WTC11 (cell line): ENCODE measurements around the gene BUD23. TPM values are rescaled to one million over a fixed set of nuclear protein-coding genes. Genes with fewer than 3 reads are reported as not detected.

Source experiments
- ATAC-seq: fragments of 200-7000 bp; cut with Tn5 transposase; 2 replicates; pipeline ENCODE4 v1.10.0; 2021; ENCODE audit warnings: mild to moderate bottlenecking, moderate library complexity
- CTCF ChIA-PET: fragments of 300-600 bp; sonication (Branson Sonifier 250); formaldehyde crosslinking; loops from one replicate; lab custom pipeline; 2021; ENCODE audit warnings: antibody characterized with exemption; lab: Charles Lee
- POLR2A ChIA-PET: fragments of 350-600 bp; sonication (Branson Sonifier 250); formaldehyde crosslinking; loops from one replicate; lab custom pipeline; 2021; ENCODE audit warnings: antibody characterized with exemption; lab: Charles Lee
- DNase-seq: peaks from one replicate; pipeline ENCODE4 v3.0.0; 2021; ENCODE audit warnings: low spot score
- H3K27ac Mint-ChIP-seq: 2 replicates; pipeline ENCODE4 v1.8.0; 2021; ENCODE audit warnings: mixed read lengths
- H3K27me3 Mint-ChIP-seq: 2 replicates; pipeline ENCODE4 v1.8.0; 2021; ENCODE audit warnings: low read depth, mild to moderate bottlenecking, moderate library complexity, mixed read lengths
- H3K36me3 Mint-ChIP-seq: 2 replicates; pipeline ENCODE4 v1.8.0; 2021; ENCODE audit warnings: mixed read lengths
- H3K4me1 Mint-ChIP-seq: 2 replicates; pipeline ENCODE4 v1.8.0; 2022; ENCODE audit warnings: mixed read lengths
- H3K4me3 Mint-ChIP-seq: 2 replicates; pipeline ENCODE4 v1.8.0; 2021; ENCODE audit warnings: mild to moderate bottlenecking, moderate library complexity, mixed read lengths
- H3K9me3 Mint-ChIP-seq: 2 replicates; pipeline ENCODE4 v1.8.0; 2021; ENCODE audit warnings: mixed read lengths
- AR ChIP-seq: fragments of 250-450 bp; sonication (Bioruptor Pico); IDR thresholded peaks from 2 replicates; pipeline ENCODE4 v1.9.0; 2021; ENCODE audit warnings: mild to moderate bottlenecking
- ATF6 ChIP-seq: sonication (generic); formaldehyde crosslinking; IDR thresholded peaks from 2 replicates; pipeline ENCODE4 v1.8.1; 2023; ENCODE audit warnings: mild to moderate bottlenecking, missing genetic modification reagents
- CREM ChIP-seq: sonication (generic); formaldehyde crosslinking; IDR thresholded peaks from 2 replicates; pipeline ENCODE4 v1.8.1; 2022; ENCODE audit warnings: mild to moderate bottlenecking, missing genetic modification reagents, moderate library complexity
- CTCF ChIP-seq: fragments of 200-600 bp; IDR thresholded peaks from 2 replicates; pipeline ENCODE4 v1.8.0; 2022; ENCODE audit warnings: antibody characterized with exemption
- ETV6 ChIP-seq: sonication (generic); formaldehyde crosslinking; IDR thresholded peaks from 2 replicates; pipeline ENCODE4 v1.8.1; 2022; ENCODE audit warnings: mild to moderate bottlenecking, missing genetic modification reagents
- GTF2I ChIP-seq: fragments of 250-450 bp; sonication (Bioruptor Pico); conservative IDR thresholded peaks from 2 replicates; pipeline ENCODE4 v1.4.0; 2021; ENCODE audit warnings: mild to moderate bottlenecking
- MAX ChIP-seq: sonication (generic); formaldehyde crosslinking; IDR thresholded peaks from 2 replicates; pipeline ENCODE4 v1.8.0; 2022; ENCODE audit warnings: mild to moderate bottlenecking, missing genetic modification reagents
- MXD4 ChIP-seq: fragments of 250-450 bp; sonication (Bioruptor Pico); IDR thresholded peaks from 2 replicates; pipeline ENCODE4 v1.8.0; 2021; ENCODE audit warnings: mild to moderate bottlenecking, moderate library complexity, borderline replicate concordance
- MYBL2 ChIP-seq: sonication (generic); formaldehyde crosslinking; IDR thresholded peaks from 2 replicates; pipeline ENCODE4 v1.8.1; 2023; ENCODE audit warnings: mild to moderate bottlenecking, moderate library complexity, missing genetic modification reagents
- NFATC4 ChIP-seq: fragments of 250-450 bp; sonication (Bioruptor Pico); IDR thresholded peaks from 2 replicates; pipeline ENCODE4 v1.9.0; 2021; ENCODE audit warnings: mild to moderate bottlenecking
- NFYB ChIP-seq: sonication (generic); formaldehyde crosslinking; conservative IDR thresholded peaks from 2 replicates; pipeline ENCODE4 v1.8.0; 2022; ENCODE audit warnings: low read depth, missing genetic modification reagents
- NR1H2 ChIP-seq: sonication (generic); formaldehyde crosslinking; IDR thresholded peaks from 2 replicates; pipeline ENCODE4 v1.9.0; 2021; ENCODE audit warnings: mild to moderate bottlenecking, moderate library complexity, missing genetic modification reagents
- OVOL2 ChIP-seq: fragments of 250-450 bp; sonication (Bioruptor Pico); IDR thresholded peaks from 2 replicates; pipeline ENCODE4 v1.9.0; 2021; ENCODE audit warnings: mild to moderate bottlenecking, borderline replicate concordance
- PRRX2 ChIP-seq: fragments of 250-450 bp; sonication (Bioruptor Pico); IDR thresholded peaks from 2 replicates; pipeline ENCODE4 v1.8.0; 2021; ENCODE audit warnings: mild to moderate bottlenecking
- RORB ChIP-seq: fragments of 250-450 bp; sonication (Bioruptor Pico); IDR thresholded peaks from 2 replicates; pipeline ENCODE4 v1.9.0; 2021; ENCODE audit warnings: mild to moderate bottlenecking
- SOX15 ChIP-seq: fragments of 250-450 bp; sonication (Bioruptor Pico); IDR thresholded peaks from 2 replicates; pipeline ENCODE4 v1.9.0; 2021; ENCODE audit warnings: mild to moderate bottlenecking
- TCF7 ChIP-seq: sonication (generic); formaldehyde crosslinking; IDR thresholded peaks from 2 replicates; pipeline ENCODE4 v1.8.0; 2022; ENCODE audit warnings: mild to moderate bottlenecking, low read depth, missing genetic modification reagents, moderate library complexity
- TP53 ChIP-seq: sonication (generic); formaldehyde crosslinking; IDR thresholded peaks from 2 replicates; pipeline ENCODE4 v1.8.1; 2023; ENCODE audit warnings: mild to moderate bottlenecking, missing genetic modification reagents
- USF1 ChIP-seq: sonication (generic); formaldehyde crosslinking; IDR thresholded peaks from 2 replicates; pipeline ENCODE4 v1.8.0; 2022; ENCODE audit warnings: mild to moderate bottlenecking, missing genetic modification reagents
- ZNF121 ChIP-seq: sonication (generic); formaldehyde crosslinking; IDR thresholded peaks from 2 replicates; pipeline ENCODE4 v1.8.0; 2023; ENCODE audit warnings: missing genetic modification reagents
- ZNF317 ChIP-seq: sonication (generic); formaldehyde crosslinking; IDR thresholded peaks from 2 replicates; pipeline ENCODE4 v1.8.1; 2023; ENCODE audit warnings: low read depth, mild to moderate bottlenecking, moderate library complexity, missing genetic modification reagents, borderline replicate concordance
- ZNF416 ChIP-seq: fragments of 250-450 bp; sonication (Bioruptor Pico); IDR thresholded peaks from 2 replicates; pipeline ENCODE4 v1.9.0; 2021; ENCODE audit warnings: mild to moderate bottlenecking, inconsistent platforms
- ZNF423 ChIP-seq: fragments of 250-450 bp; sonication (Bioruptor Pico); IDR thresholded peaks from 2 replicates; pipeline ENCODE4 v2.1.2; 2022; ENCODE audit warnings: mild to moderate bottlenecking, moderate library complexity
- total RNA-seq: library from RNA; stranded (reverse); gene quantifications from 3 replicates; pipeline ENCODE4 v1.2.3, GENCODE V29; 2021

The BUD23 gene
- total RNA-seq, 1 experiment from 2014 or later: 91.9 TPM

- TF ChIP-seq OVOL2 (CRISPR knock-in tag) (no peak), NR1H2 (no peak), TP53 (CRISPR knock-in tag) (no peak), ZNF416 (CRISPR knock-in tag) (no peak), PRRX2 (CRISPR knock-in tag) (no peak)
- Mint-ChIP-seq H3K27ac (no peak overlapping the region), H3K27me3 (no peaks in the 10 kb centered on the region), H3K4me1 (peaks cover 15% of the 10 kb centered on the region), H3K9me3 (no peaks in the 10 kb centered on the region), H3K4me3 (no peak overlapping the region), H3K36me3 (peaks cover 32% of the 10 kb centered on the region)
- POLR2A ChIA-PET: interaction anchor here (0.7 to 0.9 kb wide), 3 partner anchors 38 to 94 kb away, joined by 3 to 6 read pairs (median 4); partner anchors contain the start of gene ABHD11
- DNase-seq (no peak), ATAC-seq (no peak)
- CTCF ChIA-PET: interaction anchor here (0.7 to 8.0 kb wide), 14 partner anchors 9 to 94 kb away, joined by 3 to 61 read pairs (median 4); partner anchors contain the start of genes MLXIPL and STX1A
Observed at GRCh38 chr7:73700581-73701134, 17.3 kb downstream of the BUD23 start.

GRCh38 chr7:73701357-73701995 lies 18.1 kb downstream of the BUD23 start:
- DNase-seq (peak; percentile 87), ATAC-seq (peak; percentile 75)
- no peaks in the 10 kb centered on the region for H3K27me3 Mint-ChIP-seq
- ChIA-PET CTCF (interaction anchor here (0.7 to 8.0 kb wide), 14 partner anchors 10 to 95 kb away, joined by 3 to 61 read pairs (median 4); partner anchors contain the start of genes MLXIPL and STX1A), POLR2A (interaction anchor here (0.6 to 1.1 kb wide), 4 partner anchors 9 to 154 kb away, joined by 3 to 6 read pairs (median 4); partner anchors contain the start of gene ABHD11)
- H3K4me3 Mint-ChIP-seq: peak overlapping the region; percentile 24; the same call in 1 of the 2 replicates
- peak overlapping the region; percentile 63; the same call in 1 of the 2 replicates for H3K27ac Mint-ChIP-seq
- peak; percentile 97 for TF ChIP-seq ZNF121 (CRISPR knock-in tag)
- TF ChIP-seq GTF2I: peak; percentile 92
- TF ChIP-seq CTCF: peak; percentile 62
- TF ChIP-seq ZNF317: no peak
- TF ChIP-seq ETV6: no peak
- H3K36me3 Mint-ChIP-seq: peaks cover 23% of the 10 kb centered on the region
- H3K4me1 Mint-ChIP-seq: peaks cover 15% of the 10 kb centered on the region
- H3K9me3 Mint-ChIP-seq: no peaks in the 10 kb centered on the region

GRCh38 chr7:73702226-73702625 lies 18.8 kb downstream of the BUD23 start:
- peak overlapping the region; percentile 41; the same call in 1 of the 2 replicates for H3K27ac Mint-ChIP-seq
- no peak overlapping the region for H3K4me3 Mint-ChIP-seq
- H3K27me3 Mint-ChIP-seq: no peaks in the 10 kb centered on the region
- CTCF ChIA-PET: interaction anchor here (0.6 to 8.0 kb wide), 10 partner anchors 9 to 96 kb away, joined by 3 to 61 read pairs (median 8); partner anchors contain the start of gene VPS37D
- H3K9me3 Mint-ChIP-seq: no peaks in the 10 kb centered on the region
- peaks cover 17% of the 10 kb centered on the region for H3K36me3 Mint-ChIP-seq
- DNase-seq (no peak), ATAC-seq (no peak)
- POLR2A ChIA-PET: interaction anchor here (0.6 to 1.1 kb wide), 3 partner anchors 10 to 153 kb away, joined by 3 to 5 read pairs (median 3); no protein-coding TSS in a partner anchor
- peaks cover 15% of the 10 kb centered on the region for H3K4me1 Mint-ChIP-seq
- TF ChIP-seq CREM (no peak), NFYB (CRISPR knock-in tag) (no peak), PRRX2 (CRISPR knock-in tag) (no peak), TCF7 (no peak), SOX15 (CRISPR knock-in tag) (no peak), MXD4 (CRISPR knock-in tag) (no peak), RORB (CRISPR knock-in tag) (no peak), NFATC4 (CRISPR knock-in tag) (no peak), ETV6 (no peak), ZNF317 (no peak), USF1 (CRISPR knock-in tag) (no peak), ATF6 (no peak), AR (no peak), MAX (CRISPR knock-in tag) (no peak), ZNF423 (CRISPR knock-in tag) (no peak), MYBL2 (CRISPR knock-in tag) (no peak)
